ENCODE data around the gene DDX39A.

DNA sequence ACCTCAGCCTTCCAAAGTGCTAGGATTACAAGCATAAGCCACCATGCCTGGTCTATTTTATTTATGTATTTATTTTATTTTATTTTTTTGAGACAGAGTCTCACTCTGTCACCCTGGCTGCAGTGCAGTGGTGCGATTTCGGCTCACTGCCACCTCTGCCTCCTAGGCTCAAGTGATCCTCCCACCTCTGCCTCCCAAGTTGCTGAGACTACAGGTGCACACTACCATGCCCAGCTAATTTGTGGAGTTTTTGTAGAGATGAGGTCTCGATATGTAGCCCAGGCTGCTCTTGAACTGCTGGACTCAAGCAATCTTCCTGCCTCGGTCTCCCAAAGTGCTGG, 48.2 kb downstream of the DDX39A start:
- no peak for TF ChIP-seq CTCF (IDR thresholded peaks at IDR 0.05)
- TF ChIP-seq EZH2 (IDR thresholded peaks at IDR 0.05) = no peak
- no peak for TF ChIP-seq EZH2phosphoT487 (IDR thresholded peaks at IDR 0.05)

All from neural progenitor cell (in vitro differentiated cells).